Mesendoderm (in vitro differentiated cells): ENCODE measurements around the gene RAD23B.

Experiments used
- DNase-seq: peaks from one replicate; pipeline ENCODE4 v3.0.0; 2013
- H2AK5ac ChIP-seq: 2 replicates; pipeline ENCODE4 v1.6.1; 2013; ENCODE audit warnings: low read length, inconsistent platforms
- H2BK120ac ChIP-seq: 2 replicates; pipeline ENCODE4 v1.6.1; 2013; ENCODE audit warnings: low read depth, mild to moderate bottlenecking, low read length, moderate library complexity, mixed read lengths
- H2BK15ac ChIP-seq: replicated peaks from 2 replicates; pipeline ENCODE4 v1.6.1; 2013; ENCODE audit warnings: low read depth, mild to moderate bottlenecking, moderate library complexity
- H2BK5ac ChIP-seq: 2 replicates; pipeline ENCODE4 v1.6.1; 2013; ENCODE audit warnings: low read length, inconsistent platforms
- H3K18ac ChIP-seq: 2 replicates; pipeline ENCODE4 v1.6.1; 2013; ENCODE audit warnings: mild to moderate bottlenecking, low read length, mixed read lengths
- H3K23ac ChIP-seq: one replicate; pipeline ENCODE4 v1.6.1; 2013; ENCODE audit warnings: low read length
- H3K27ac ChIP-seq: 2 replicates; pipeline ENCODE4 v1.5.1; 2013; ENCODE audit warnings: low read depth, mild to moderate bottlenecking, inconsistent platforms, low read length, moderate library complexity
- H3K27me3 ChIP-seq: 2 replicates; pipeline ENCODE4 v1.6.1; 2013; ENCODE audit warnings: low read length, control low read depth, mild to moderate bottlenecking, inconsistent platforms; ENCODE audit not compliant: insufficient read depth, poor library complexity
- H3K36me3 ChIP-seq: 2 replicates; pipeline ENCODE4 v1.6.1; 2013; ENCODE audit warnings: low read length, inconsistent platforms; ENCODE audit not compliant: control insufficient read depth, insufficient read depth
- H3K4ac ChIP-seq: one replicate; pipeline ENCODE4 v1.6.1; 2013; ENCODE audit warnings: low read depth, mild to moderate bottlenecking, low read length, moderate library complexity
- H3K4me1 ChIP-seq: 2 replicates; pipeline ENCODE4 v1.6.1; 2013; ENCODE audit warnings: low read depth, low read length, inconsistent platforms; ENCODE audit not compliant: control insufficient read depth
- H3K4me2 ChIP-seq: 2 replicates; pipeline ENCODE4 v1.6.1; 2013; ENCODE audit warnings: low read length
- H3K4me3 ChIP-seq: 2 replicates; pipeline ENCODE4 v1.5.1; 2013; ENCODE audit warnings: mild to moderate bottlenecking, low read length
- H3K56ac ChIP-seq: one replicate; pipeline ENCODE4 v1.6.1; 2013; ENCODE audit warnings: low read length
- H3K79me1 ChIP-seq: 2 replicates; pipeline ENCODE4 v1.6.1; 2013; ENCODE audit warnings: low read length, inconsistent platforms
- H3K79me2 ChIP-seq: 2 replicates; pipeline ENCODE4 v1.6.1; 2013; ENCODE audit warnings: mild to moderate bottlenecking, low read length; ENCODE audit not compliant: control insufficient read depth, insufficient read depth
- H3K9ac ChIP-seq: 2 replicates; pipeline ENCODE4 v1.6.1; 2013; ENCODE audit warnings: low read length, inconsistent platforms
- H4K5ac ChIP-seq: one replicate; pipeline ENCODE4 v1.6.1; 2013; ENCODE audit warnings: low read length
- H4K8ac ChIP-seq: one replicate; pipeline ENCODE4 v1.6.1; 2013; ENCODE audit warnings: low read depth, mild to moderate bottlenecking, control low read depth, low read length, moderate library complexity
- WGBS: extraction: QIAGEN DNeasy Blood & Tissue Kit; methylation state at CpG from one replicate; pipeline ENCODE4 v1.1.7; 2013; ENCODE audit warnings: low lambda C conversion rate, missing lambda C conversion rate; ENCODE audit not compliant: insufficient coverage; ENCODE audit errors: extremely low coverage; 5-methylcytosine and 5-hydroxymethylcytosine counted together

The RAD23B gene

GRCh38 chr9:107323836-107324585 is 40.9 kb downstream of the RAD23B start:
- Histone ChIP-seq H3K4me2 (no peak overlapping the region), H2BK15ac (no peak overlapping the region), H3K4ac (no peak overlapping the region), H3K4me1 (no peaks in the 10 kb centered on the region), H3K36me3 (peaks cover 3% of the 10 kb centered on the region), H3K18ac (no peak overlapping the region), H3K27me3 (no peaks in the 10 kb centered on the region), H3K56ac (no peak overlapping the region), H3K79me2 (peaks cover 9% of the 10 kb centered on the region), H3K4me3 (no peak overlapping the region), H2BK120ac (no peak overlapping the region), H4K5ac (no peak overlapping the region), H3K23ac (no peak overlapping the region), H2BK5ac (no peak overlapping the region), H2AK5ac (no peak overlapping the region), H3K79me1 (peaks cover 8% of the 10 kb centered on the region), H3K27ac (no peak overlapping the region), H3K9ac (no peak overlapping the region), H4K8ac (no peak overlapping the region)
- WGBS: no CpG with 5 or more reads among the region's 4 CpGs
- DNase-seq: no peak

- Histone ChIP-seq H3K4me2 (no peak overlapping the region), H2BK120ac (no peak overlapping the region), H3K4me3 (no peak overlapping the region), H3K9ac (no peak overlapping the region), H3K4ac (no peak overlapping the region), H3K36me3 (peaks cover 3% of the 10 kb centered on the region), H4K8ac (no peak overlapping the region), H2BK5ac (no peak overlapping the region), H3K27ac (no peak overlapping the region), H3K79me1 (peaks cover 8% of the 10 kb centered on the region), H4K5ac (no peak overlapping the region), H3K56ac (no peak overlapping the region), H3K4me1 (no peaks in the 10 kb centered on the region), H2BK15ac (no peak overlapping the region), H3K79me2 (peaks cover 7% of the 10 kb centered on the region), H3K18ac (no peak overlapping the region), H3K27me3 (no peaks in the 10 kb centered on the region), H3K23ac (no peak overlapping the region), H2AK5ac (no peak overlapping the region)
- no peak for DNase-seq
- no CpG with 5 or more reads among the region's 1 CpG for WGBS
Measured at GRCh38 chr9:107325842-107326241, 42.8 kb downstream of the RAD23B start.

- Histone ChIP-seq H3K9ac (no peak overlapping the region), H3K4ac (no peak overlapping the region), H2BK5ac (no peak overlapping the region), H4K8ac (no peak overlapping the region), H3K36me3 (peaks cover 4% of the 10 kb centered on the region), H3K4me2 (no peak overlapping the region), H4K5ac (no peak overlapping the region), H3K27ac (no peak overlapping the region), H3K18ac (no peak overlapping the region), H2BK120ac (no peak overlapping the region), H2BK15ac (no peak overlapping the region), H3K79me2 (peaks cover 7% of the 10 kb centered on the region), H3K4me1 (no peaks in the 10 kb centered on the region), H3K56ac (no peak overlapping the region), H3K79me1 (peaks cover 5% of the 10 kb centered on the region), H3K4me3 (no peak overlapping the region), H3K23ac (no peak overlapping the region), H3K27me3 (no peaks in the 10 kb centered on the region), H2AK5ac (no peak overlapping the region)
- no CpG with 5 or more reads among the region's 7 CpGs for WGBS
- DNase-seq: no peak
Measured at GRCh38 chr9:107328510-107328909, 45.4 kb downstream of the RAD23B start.

GRCh38 chr9:107330420-107330819 is 47.3 kb downstream of the RAD23B start:
- Histone ChIP-seq H3K36me3 (peaks cover 4% of the 10 kb centered on the region), H3K79me1 (peaks cover 5% of the 10 kb centered on the region), H3K4me3 (no peak overlapping the region), H2AK5ac (no peak overlapping the region), H4K5ac (no peak overlapping the region), H3K4ac (no peak overlapping the region), H2BK120ac (no peak overlapping the region), H3K27ac (no peak overlapping the region), H3K23ac (no peak overlapping the region), H2BK5ac (no peak overlapping the region), H2BK15ac (no peak overlapping the region), H3K4me2 (no peak overlapping the region), H3K9ac (no peak overlapping the region), H3K56ac (no peak overlapping the region), H4K8ac (no peak overlapping the region), H3K4me1 (no peaks in the 10 kb centered on the region), H3K27me3 (no peaks in the 10 kb centered on the region), H3K79me2 (peaks cover 5% of the 10 kb centered on the region), H3K18ac (no peak overlapping the region)
- WGBS: no CpG with 5 or more reads among the region's 2 CpGs
- DNase-seq: no peak

GRCh38 chr9:107332883-107333282 is 49.8 kb downstream of the RAD23B start:
- no peak for DNase-seq
- H3K4me1 ChIP-seq: no peaks in the 10 kb centered on the region
- peaks cover 5% of the 10 kb centered on the region for H3K79me1 ChIP-seq
- no peaks in the 10 kb centered on the region for H3K27me3 ChIP-seq
- H3K56ac ChIP-seq: no peak overlapping the region
- no CpG with 5 or more reads among the region's 2 CpGs for WGBS
- H4K5ac ChIP-seq: no peak overlapping the region
- no peak overlapping the region for H3K27ac ChIP-seq
- H3K18ac ChIP-seq: no peak overlapping the region
- H3K23ac ChIP-seq: no peak overlapping the region
- no peak overlapping the region for H3K4me3 ChIP-seq
- no peak overlapping the region for H4K8ac ChIP-seq
- H3K4ac ChIP-seq: no peak overlapping the region
- peaks cover 5% of the 10 kb centered on the region for H3K79me2 ChIP-seq
- H2BK120ac ChIP-seq: no peak overlapping the region
- no peak overlapping the region for H3K9ac ChIP-seq
- H2BK15ac ChIP-seq: no peak overlapping the region
- no peak overlapping the region for H3K4me2 ChIP-seq
- peaks cover 4% of the 10 kb centered on the region for H3K36me3 ChIP-seq
- no peak overlapping the region for H2BK5ac ChIP-seq
- H2AK5ac ChIP-seq: no peak overlapping the region

- H4K5ac ChIP-seq: no peak overlapping the region
- no peak overlapping the region for H2AK5ac ChIP-seq
- no peak overlapping the region for H3K4me2 ChIP-seq
- H3K27me3 ChIP-seq: no peaks in the 10 kb centered on the region
- no peak overlapping the region for H3K4me3 ChIP-seq
- H3K27ac ChIP-seq: no peak overlapping the region
- no peak overlapping the region for H3K4ac ChIP-seq
- peaks cover 2% of the 10 kb centered on the region for H3K79me2 ChIP-seq
- H3K9ac ChIP-seq: no peak overlapping the region
- no peaks in the 10 kb centered on the region for H3K4me1 ChIP-seq
- peaks cover 3% of the 10 kb centered on the region for H3K79me1 ChIP-seq
- no peak overlapping the region for H2BK120ac ChIP-seq
- no CpG with 5 or more reads among the region's 2 CpGs for WGBS
- no peak overlapping the region for H2BK5ac ChIP-seq
- H4K8ac ChIP-seq: no peak overlapping the region
- H2BK15ac ChIP-seq: no peak overlapping the region
- H3K18ac ChIP-seq: no peak overlapping the region
- no peak overlapping the region for H3K23ac ChIP-seq
- no peak for DNase-seq
- H3K36me3 ChIP-seq: peaks cover 4% of the 10 kb centered on the region
- no peak overlapping the region for H3K56ac ChIP-seq
Measured at GRCh38 chr9:107333363-107333762, 50.3 kb downstream of the RAD23B start.
